Kidney epithelial cell (primary cell): ENCODE results near the gene TIMMDC1. TPM values are rescaled to one million over a fixed set of nuclear protein-coding genes. Genes with fewer than 3 reads are reported as not detected.
"Not testable (repeated sequence)": the region's sequence is repeated elsewhere in the genome, so short reads cannot be mapped to it uniquely, and the experiment has no call there.

Source experiments
- DNase-seq: peaks from one replicate; pipeline ENCODE4 v3.0.0-alpha.2; 2010; ENCODE audit warnings: low read depth
- H3K27me3 ChIP-seq: 2 replicates; pipeline ENCODE4 v1.6.0; 2011; ENCODE audit warnings: low read length; ENCODE audit not compliant: control insufficient read depth, insufficient read depth
- H3K36me3 ChIP-seq: 2 replicates; pipeline ENCODE4 v1.5.1; 2011; ENCODE audit warnings: low read length; ENCODE audit not compliant: control insufficient read depth, insufficient read depth
- H3K4me3 ChIP-seq: 2 replicates; pipeline ENCODE4 v1.5.1; 2011; ENCODE audit warnings: low read depth, mild to moderate bottlenecking, control low read depth, low read length
- CTCF ChIP-seq: IDR thresholded peaks from 2 replicates; pipeline ENCODE4 v1.5.1; 2011; ENCODE audit warnings: mild to moderate bottlenecking, moderate library complexity, low read length, control low read depth, inconsistent platforms; ENCODE audit not compliant: insufficient read depth, poor library complexity, severe bottlenecking
- total RNA-seq: library from RNA; depleted of rRNA; stranded (reverse); fragments of >200 nt; gene quantifications from 2 replicates; pipeline ENCODE4 v1.2.3, GENCODE V29; 2015

The TIMMDC1 gene
- total RNA-seq, 1 donor from 2014 or later = 56.0 TPM

- Histone ChIP-seq H3K27me3 (no peaks in the 10 kb centered on the region), H3K4me3 (no peak overlapping the region), H3K36me3 (no peaks in the 10 kb centered on the region)
- DNase-seq = no peak
- no peak for TF ChIP-seq CTCF
Observed at GRCh38 chr3:119558626-119559317, 60.4 kb downstream of the TIMMDC1 start.

DNA sequence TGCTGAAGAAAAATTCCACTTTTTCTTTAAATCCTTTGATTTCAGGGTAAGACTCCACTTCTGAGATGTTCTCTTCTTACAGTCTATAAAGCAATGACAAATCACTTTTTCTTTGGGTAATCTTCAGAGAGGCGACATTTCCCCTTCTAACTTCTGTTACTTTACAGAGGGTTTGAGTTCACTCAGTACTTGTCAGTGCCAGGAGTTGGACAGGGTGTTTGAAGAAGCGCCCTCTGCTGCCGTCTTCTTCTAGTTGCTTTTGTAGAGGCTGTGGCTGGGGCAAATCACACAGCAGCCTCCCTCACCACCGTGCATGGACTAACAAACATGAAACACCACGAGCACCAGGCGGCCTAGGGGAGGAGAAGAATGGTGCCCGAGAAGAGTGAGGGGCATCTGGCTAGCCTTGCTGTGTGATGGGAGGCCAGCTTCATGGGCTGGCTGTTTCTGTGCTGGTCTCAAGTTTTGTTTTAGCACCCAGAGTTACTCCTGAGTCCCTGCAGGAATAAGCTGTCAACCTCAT, 61.2 kb downstream of the TIMMDC1 start, which contains the start of gene CD80:
CD80 (minus strand) TSS at position 174 of the 523 bp plus-strand sequence. CDS start 1,886 bp downstream, outside the sequence.
- Histone ChIP-seq H3K27me3 (no peaks in the 10 kb centered on the region), H3K36me3 (no peaks in the 10 kb centered on the region), H3K4me3 (no peak within 1 kb of the TSS)
- TF ChIP-seq CTCF = peak; percentile 49
- DNase-seq = no peak

GRCh38 chr3:119560160-119560559, 61.8 kb downstream of the TIMMDC1 start:
- Histone ChIP-seq H3K36me3 (no peaks in the 10 kb centered on the region), H3K27me3 (no peaks in the 10 kb centered on the region), H3K4me3 (no peak overlapping the region)
- DNase-seq = no peak
- no peak for TF ChIP-seq CTCF

GRCh38 chr3:119562307-119562961, 64.1 kb downstream of the TIMMDC1 start:
- H3K36me3 ChIP-seq = no peaks in the 10 kb centered on the region
- H3K4me3 ChIP-seq = no peak overlapping the region
- no peak for DNase-seq
- H3K27me3 ChIP-seq = no peaks in the 10 kb centered on the region
- TF ChIP-seq CTCF = no peak

GRCh38 chr3:119563334-119563733, 65.0 kb downstream of the TIMMDC1 start:
- H3K36me3 ChIP-seq, H3K27me3 ChIP-seq, H3K4me3 ChIP-seq, DNase-seq: not testable (repeated sequence)

DNA sequence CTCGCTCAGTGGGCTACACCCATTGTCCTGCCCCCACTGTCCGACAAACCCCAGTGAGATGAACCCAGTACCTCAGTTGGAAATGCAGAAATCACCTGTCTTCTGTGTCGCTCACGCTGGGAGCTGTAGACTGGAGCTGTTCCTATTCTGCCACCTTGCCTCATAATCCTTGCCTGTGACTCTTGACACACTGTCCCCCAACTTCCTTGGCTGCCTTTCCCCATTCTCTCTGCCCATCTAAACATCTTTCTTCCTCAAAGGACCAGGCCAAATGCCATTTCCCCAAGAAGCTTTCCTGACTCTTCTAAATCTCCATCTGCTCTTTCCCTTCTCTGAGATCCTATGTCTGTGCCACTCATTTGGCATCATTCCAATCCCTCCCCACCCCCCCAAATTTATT, 70.8 kb downstream of the TIMMDC1 start:
- no peak overlapping the region for H3K4me3 ChIP-seq
- TF ChIP-seq CTCF = no peak

More for the DNA sequence above, 70.8 kb downstream of the TIMMDC1 start:
- Histone ChIP-seq H3K27me3 (no peaks in the 10 kb centered on the region), H3K36me3 (no peaks in the 10 kb centered on the region)
- no peak for DNase-seq
